ENCODE measurements around the gene METTL8. TPM values are rescaled to one million over a fixed set of nuclear protein-coding genes. Genes with fewer than 3 reads are reported as not detected.

The METTL8 gene
- total RNA-seq, 1 donor from 2014 or later, result 21.7 TPM

DNA sequence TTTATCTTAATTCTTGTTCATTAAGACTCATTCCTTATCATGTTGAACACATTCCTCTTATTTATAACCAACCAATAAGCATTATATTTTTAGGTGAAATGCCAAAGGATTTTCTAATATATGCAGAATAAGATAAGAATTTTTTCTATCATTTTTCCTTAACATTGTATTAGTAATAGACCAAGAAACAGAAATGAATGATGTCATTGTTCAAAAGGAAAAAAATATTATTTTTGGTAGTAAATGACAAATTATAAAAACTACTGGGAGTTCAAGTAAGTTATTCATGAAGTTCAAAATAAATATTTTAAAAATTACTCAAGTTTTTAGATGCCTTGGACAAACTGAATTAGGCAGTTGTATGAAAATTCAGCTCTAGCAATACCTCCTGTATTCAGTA lies 25.7 kb upstream of the METTL8 start:
- H3K27me3 Mint-ChIP-seq (ENCODE audit: unreplicated experiment), result no peaks in the 10 kb centered on the region

DNA sequence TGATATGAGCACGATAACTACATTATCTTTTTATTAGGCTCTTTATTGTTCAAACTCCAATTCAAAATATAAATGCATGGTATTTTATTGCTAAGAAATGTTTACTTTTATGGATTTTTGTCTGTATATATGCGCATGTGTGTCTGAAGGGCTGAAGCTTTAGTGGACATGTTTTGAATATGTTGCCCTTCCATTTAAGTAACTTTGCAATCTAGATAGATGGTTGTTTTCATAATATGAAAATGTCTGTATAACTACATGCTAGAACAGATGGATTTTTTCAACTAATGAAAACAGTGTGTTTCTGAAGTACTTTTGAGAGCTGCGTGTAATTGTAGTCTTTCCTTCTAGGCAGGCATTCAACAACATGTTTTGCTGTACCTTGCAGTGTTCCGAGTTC lies 19.0 kb upstream of the METTL8 start:
- no peak for DNase-seq (ENCODE audit: extremely low spot score, unreplicated experiment)

More for the DNA sequence above, 25.7 kb upstream of the METTL8 start:
- no peak for DNase-seq (ENCODE audit: extremely low spot score, unreplicated experiment)
- H3K4me3 Mint-ChIP-seq (ENCODE audit: unreplicated experiment), result no peak overlapping the region
- peaks cover 15% of the 10 kb centered on the region for H3K9me3 Mint-ChIP-seq (ENCODE audit: unreplicated experiment)
- TF ChIP-seq, protein P1, sequence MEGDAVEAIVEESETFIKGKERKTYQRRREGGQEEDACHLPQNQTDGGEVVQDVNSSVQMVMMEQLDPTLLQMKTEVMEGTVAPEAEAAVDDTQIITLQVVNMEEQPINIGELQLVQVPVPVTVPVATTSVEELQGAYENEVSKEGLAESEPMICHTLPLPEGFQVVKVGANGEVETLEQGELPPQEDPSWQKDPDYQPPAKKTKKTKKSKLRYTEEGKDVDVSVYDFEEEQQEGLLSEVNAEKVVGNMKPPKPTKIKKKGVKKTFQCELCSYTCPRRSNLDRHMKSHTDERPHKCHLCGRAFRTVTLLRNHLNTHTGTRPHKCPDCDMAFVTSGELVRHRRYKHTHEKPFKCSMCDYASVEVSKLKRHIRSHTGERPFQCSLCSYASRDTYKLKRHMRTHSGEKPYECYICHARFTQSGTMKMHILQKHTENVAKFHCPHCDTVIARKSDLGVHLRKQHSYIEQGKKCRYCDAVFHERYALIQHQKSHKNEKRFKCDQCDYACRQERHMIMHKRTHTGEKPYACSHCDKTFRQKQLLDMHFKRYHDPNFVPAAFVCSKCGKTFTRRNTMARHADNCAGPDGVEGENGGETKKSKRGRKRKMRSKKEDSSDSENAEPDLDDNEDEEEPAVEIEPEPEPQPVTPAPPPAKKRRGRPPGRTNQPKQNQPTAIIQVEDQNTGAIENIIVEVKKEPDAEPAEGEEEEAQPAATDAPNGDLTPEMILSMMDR (IDR thresholded peaks at IDR 0.05), result no peak
- H3K4me1 Mint-ChIP-seq (ENCODE audit: unreplicated experiment), result no peaks in the 10 kb centered on the region
- no peak overlapping the region for H3K27ac Mint-ChIP-seq (ENCODE audit: unreplicated experiment)
- peaks cover 54% of the 10 kb centered on the region for H3K36me3 Mint-ChIP-seq (ENCODE audit: unreplicated experiment)

DNA sequence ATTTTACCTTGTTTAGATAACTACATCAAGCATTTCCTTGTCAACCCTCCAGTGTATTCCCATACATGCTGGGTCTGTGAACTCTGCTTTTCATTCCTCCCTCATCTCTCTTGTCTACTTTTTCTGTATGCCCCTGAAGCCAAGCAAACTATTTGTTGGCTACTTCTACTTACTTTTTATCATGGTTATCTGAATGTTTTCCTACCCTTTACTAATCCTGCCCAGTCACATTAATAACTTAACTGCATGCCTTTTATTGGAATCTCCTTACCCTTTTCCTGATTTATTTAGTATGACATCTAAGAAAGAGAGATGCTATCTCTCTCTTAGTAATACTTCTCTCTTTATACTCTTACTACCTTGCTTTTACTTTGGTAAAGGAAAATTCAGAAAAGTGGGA lies 17.3 kb upstream of the METTL8 start:
- no peak overlapping the region for H3K4me3 Mint-ChIP-seq (ENCODE audit: unreplicated experiment)
- no peak overlapping the region for H3K27ac Mint-ChIP-seq (ENCODE audit: unreplicated experiment)
- H3K4me1 Mint-ChIP-seq (ENCODE audit: unreplicated experiment), result no peaks in the 10 kb centered on the region
- TF ChIP-seq, protein P1 (IDR thresholded peaks at IDR 0.05), result no peak
- DNase-seq (ENCODE audit: extremely low spot score, unreplicated experiment), result no peak
- peaks cover 6% of the 10 kb centered on the region for H3K9me3 Mint-ChIP-seq (ENCODE audit: unreplicated experiment)
- no peaks in the 10 kb centered on the region for H3K27me3 Mint-ChIP-seq (ENCODE audit: unreplicated experiment)
- peaks cover 52% of the 10 kb centered on the region for H3K36me3 Mint-ChIP-seq (ENCODE audit: unreplicated experiment)

More for the DNA sequence above, 19.0 kb upstream of the METTL8 start:
- Mint-ChIP-seq H3K27me3 (ENCODE audit: unreplicated experiment) (no peaks in the 10 kb centered on the region), H3K27ac (ENCODE audit: unreplicated experiment) (no peak overlapping the region), H3K4me3 (ENCODE audit: unreplicated experiment) (no peak overlapping the region), H3K36me3 (ENCODE audit: unreplicated experiment) (peaks cover 57% of the 10 kb centered on the region), H3K4me1 (ENCODE audit: unreplicated experiment) (no peaks in the 10 kb centered on the region), H3K9me3 (ENCODE audit: unreplicated experiment) (peaks cover 15% of the 10 kb centered on the region)
- TF ChIP-seq, protein P1 (IDR thresholded peaks at IDR 0.05), result no peak

DNA sequence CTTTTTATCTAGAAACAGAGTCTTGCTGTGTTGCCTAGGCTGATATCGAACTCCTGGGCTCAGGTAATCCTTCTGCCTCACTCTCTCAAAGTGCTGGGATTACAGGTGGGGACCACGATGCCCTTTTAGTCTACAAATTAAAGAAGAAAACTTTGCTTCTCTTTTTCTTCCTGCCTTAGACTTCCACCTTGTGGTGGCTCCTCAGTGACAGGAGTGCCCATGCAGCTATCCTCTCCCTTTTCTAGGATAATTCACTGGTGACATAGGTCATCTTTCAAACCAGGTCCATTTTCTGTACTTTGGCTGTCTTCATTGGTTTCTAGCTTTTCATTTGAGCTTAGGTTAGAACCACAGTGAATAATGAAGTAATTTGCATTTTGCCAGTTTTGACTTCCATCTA lies 13.9 kb upstream of the METTL8 start:
- Mint-ChIP-seq H3K36me3 (ENCODE audit: unreplicated experiment) (peaks cover 41% of the 10 kb centered on the region), H3K4me1 (ENCODE audit: unreplicated experiment) (no peaks in the 10 kb centered on the region), H3K27me3 (ENCODE audit: unreplicated experiment) (no peaks in the 10 kb centered on the region), H3K4me3 (ENCODE audit: unreplicated experiment) (no peak overlapping the region), H3K27ac (ENCODE audit: unreplicated experiment) (no peak overlapping the region), H3K9me3 (ENCODE audit: unreplicated experiment) (no peaks in the 10 kb centered on the region)
- TF ChIP-seq, protein P1 (IDR thresholded peaks at IDR 0.05), result peak; percentile 29
- no peak for DNase-seq (ENCODE audit: extremely low spot score, unreplicated experiment)

DNA sequence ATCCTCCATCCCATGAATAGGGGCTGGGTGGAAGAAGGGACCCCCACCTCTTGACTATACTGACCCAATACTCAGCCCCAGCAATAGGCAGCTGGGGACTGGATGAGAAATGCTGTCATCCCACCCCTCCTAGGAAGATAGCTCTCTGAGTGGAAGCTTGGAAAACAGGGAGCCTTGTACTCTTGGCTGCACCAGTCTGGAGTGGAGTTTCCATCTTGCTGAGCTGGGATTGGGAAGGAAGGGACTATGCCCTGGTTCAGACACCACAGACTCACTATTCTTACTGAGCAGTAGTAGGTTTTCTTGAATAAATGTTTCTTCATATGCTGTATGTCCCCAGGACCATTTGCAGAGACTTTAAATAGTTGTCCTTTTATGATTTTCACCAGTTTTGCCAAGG lies 7.7 kb upstream of the METTL8 start:
- H3K9me3 Mint-ChIP-seq (ENCODE audit: unreplicated experiment), result peaks cover 4% of the 10 kb centered on the region
- TF ChIP-seq, protein P1 (IDR thresholded peaks at IDR 0.05), result no peak
- no peak for DNase-seq (ENCODE audit: extremely low spot score, unreplicated experiment)
- no peak overlapping the region for H3K4me3 Mint-ChIP-seq (ENCODE audit: unreplicated experiment)
- H3K27me3 Mint-ChIP-seq (ENCODE audit: unreplicated experiment), result no peaks in the 10 kb centered on the region
- peaks cover under 1% of the 10 kb centered on the region for H3K4me1 Mint-ChIP-seq (ENCODE audit: unreplicated experiment)
- peaks cover 51% of the 10 kb centered on the region for H3K36me3 Mint-ChIP-seq (ENCODE audit: unreplicated experiment)
- no peak overlapping the region for H3K27ac Mint-ChIP-seq (ENCODE audit: unreplicated experiment)
